A673 (cell line): ENCODE data around the gene SFN. TPM values are rescaled to one million over a fixed set of nuclear protein-coding genes. Genes with fewer than 3 reads are reported as not detected.
A peak's percentile ranks its signal among the peaks of the same experiment; 100 is the strongest.

Experiments used
- BruUV-seq: library from RNA; stranded (reverse); fragments of 400-500 nt; replicated peaks from 2 replicates; lab custom pipeline; 2021; lab: Mats Ljungman, UMichigan
- CTCF ChIA-PET: fragments of 300-600 bp; sonication (Branson Sonifier 250); formaldehyde crosslinking; loops from one replicate; lab custom pipeline; 2022; ENCODE audit warnings: antibody characterized with exemption; lab: Charles Lee
- POLR2A ChIA-PET: fragments of 300-600 bp; sonication (Branson Sonifier 250); formaldehyde crosslinking; loops from one replicate; lab custom pipeline; 2022; ENCODE audit warnings: antibody characterized with exemption; ENCODE audit not compliant: low non-redundant PET; lab: Charles Lee
- DNase-seq: peaks from one replicate; pipeline ENCODE4 v3.0.0-alpha.2; 2015; ENCODE audit warnings: low spot score
- H3K27ac ChIP-seq: fragments of 200-600 bp; sonication (generic); 2 replicates; pipeline ENCODE4 v1.5.1; 2016; ENCODE audit warnings: mixed run types, low read depth, mild to moderate bottlenecking, mixed read lengths, antibody characterized with exemption, low read length; ENCODE audit not compliant: poor library complexity, severe bottlenecking
- H3K27me3 ChIP-seq: fragments of 200-600 bp; sonication (generic); replicated peaks from 2 replicates; pipeline ENCODE4 v1.6.1; 2017; ENCODE audit warnings: mixed run types, low read depth, mild to moderate bottlenecking, mixed read lengths, antibody characterized with exemption, low read length; ENCODE audit not compliant: insufficient read depth, poor library complexity
- H3K36me3 ChIP-seq: fragments of 200-600 bp; sonication (generic); 2 replicates; pipeline ENCODE4 v1.6.1; 2016; ENCODE audit warnings: mixed run types, mild to moderate bottlenecking, mixed read lengths, antibody characterized with exemption, low read length; ENCODE audit not compliant: insufficient read depth, poor library complexity, severe bottlenecking
- H3K4me1 ChIP-seq: fragments of 200-600 bp; sonication (generic); 2 replicates; pipeline ENCODE4 v1.6.1; 2017; ENCODE audit warnings: mixed run types, mild to moderate bottlenecking, mixed read lengths, antibody characterized with exemption, low read length; ENCODE audit not compliant: insufficient read depth, poor library complexity, severe bottlenecking
- H3K4me3 ChIP-seq: fragments of 200-600 bp; sonication (generic); 2 replicates; pipeline ENCODE4 v1.5.1; 2016; ENCODE audit warnings: low read depth, mixed run types, mild to moderate bottlenecking, mixed read lengths, low read length; ENCODE audit not compliant: poor library complexity, severe bottlenecking
- H3K9me3 ChIP-seq: fragments of 200-600 bp; sonication (generic); 2 replicates; pipeline ENCODE4 v1.6.1; 2016; ENCODE audit warnings: mixed run types, low read depth, mild to moderate bottlenecking, mixed read lengths, antibody characterized with exemption, low read length; ENCODE audit not compliant: poor library complexity, severe bottlenecking
- CTCF ChIP-seq: fragments of 300-800, 200-600 bp; sonication (generic); conservative IDR thresholded peaks from 2 replicates; pipeline ENCODE4 v1.5.1; 2017; ENCODE audit warnings: low read depth, mild to moderate bottlenecking, antibody characterized with exemption, low read length, moderate library complexity, mixed read lengths
- EZH2 ChIP-seq: fragments of 200-600 bp; sonication (generic); IDR thresholded peaks from 2 replicates; pipeline ENCODE4 v1.6.1; 2017; ENCODE audit warnings: borderline replicate concordance, low read depth, mild to moderate bottlenecking, mixed read lengths, antibody characterized with exemption, low read length; ENCODE audit not compliant: poor library complexity, severe bottlenecking
- intact Hi-C: fragments of 100-400 bp; cut with micrococcal nuclease; formaldehyde crosslinking; loops from one replicate; pipeline ENCODE4 v1.10.0; 2022; ENCODE audit not compliant: unreplicated experiment
- total RNA-seq: library from RNA; stranded (reverse); gene quantifications from 2 replicates; pipeline ENCODE4 v1.2.3, GENCODE V29; 2021

SFN gene
- total RNA-seq, 1 experiment from 2014 or later, result not detected

DNA sequence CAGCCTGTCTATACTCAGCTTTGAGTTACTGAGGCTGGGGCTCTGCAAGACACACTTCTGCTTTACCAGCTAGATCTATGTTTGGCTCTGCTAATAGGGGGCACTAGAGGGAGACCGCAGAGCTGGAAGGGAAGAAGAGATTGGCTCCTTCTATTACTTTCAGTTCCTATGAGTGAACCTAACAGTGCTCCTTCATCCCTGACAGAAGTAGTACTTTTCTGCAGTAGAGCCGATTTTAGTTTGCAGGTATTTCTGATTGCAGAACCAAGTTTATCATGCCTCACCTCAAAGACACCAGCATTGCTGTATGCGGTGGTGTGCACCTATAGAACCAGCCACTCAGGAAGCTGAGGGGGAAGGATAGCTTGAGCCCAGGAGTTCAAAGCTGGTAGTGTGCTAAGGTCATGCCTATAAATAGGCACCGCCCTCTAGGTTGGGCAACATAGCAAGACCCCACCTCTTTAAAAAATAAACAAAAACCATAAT, 42.1 kb upstream of the SFN start:
- intact Hi-C loops, result no loop called here
- Histone ChIP-seq H3K9me3 (no peaks in the 10 kb centered on the region), H3K4me1 (no peaks in the 10 kb centered on the region), H3K27ac (no peak overlapping the region), H3K36me3 (no peaks in the 10 kb centered on the region), H3K27me3 (no peaks in the 10 kb centered on the region), H3K4me3 (no peak overlapping the region)
- ChIA-PET CTCF (interaction anchor here (0.9 kb wide), 1 partner anchor 77 kb away, joined by 6 read pairs; no protein-coding TSS in a partner anchor), POLR2A (no interaction called here)
- TF ChIP-seq EZH2 (no peak), CTCF (peak; percentile 30; the same call in 1 of the 2 replicates)
- DNase-seq, result peak; percentile 21
- no TSS peak for BruUV-seq

DNA sequence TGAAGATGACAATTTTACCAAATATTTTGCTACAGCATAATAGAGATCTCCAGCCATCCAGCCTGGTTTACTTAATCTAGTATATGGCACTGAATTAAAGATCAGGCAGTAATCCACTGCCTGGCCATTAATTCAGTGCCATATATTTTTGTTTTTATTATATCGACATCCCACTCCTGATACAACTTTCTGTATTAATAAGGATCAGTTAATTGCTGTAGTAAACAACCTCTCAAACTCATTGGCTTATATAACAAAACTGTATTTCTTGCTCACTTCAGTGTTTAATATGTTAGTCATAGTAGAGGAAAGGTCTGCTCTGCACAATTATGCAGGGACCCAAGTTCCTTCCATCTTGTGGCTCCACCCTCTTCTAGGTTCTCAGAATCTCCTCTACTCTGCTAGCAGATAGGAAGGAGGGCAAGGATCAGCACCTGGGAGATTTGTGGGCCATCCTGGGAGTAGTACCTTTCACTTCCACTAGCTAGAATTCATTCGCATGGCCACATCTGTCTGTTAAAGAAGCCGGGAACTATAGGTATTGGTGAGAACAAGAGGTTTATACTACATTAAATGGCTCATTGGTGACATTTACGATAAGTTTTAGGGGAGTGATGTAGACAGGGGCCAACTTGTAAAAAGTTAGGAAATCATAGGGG, 40.1 kb upstream of the SFN start:
- Histone ChIP-seq H3K9me3 (no peaks in the 10 kb centered on the region), H3K36me3 (no peaks in the 10 kb centered on the region), H3K4me1 (peaks cover 5% of the 10 kb centered on the region), H3K27me3 (no peaks in the 10 kb centered on the region), H3K4me3 (no peak overlapping the region), H3K27ac (no peak overlapping the region)
- CTCF ChIA-PET, result interaction anchor here (0.6 to 0.7 kb wide), 2 partner anchors 15 to 209 kb away, joined by 3 to 7 read pairs; no protein-coding TSS in a partner anchor
- no peak for DNase-seq
- BruUV-seq, result no TSS peak
- intact Hi-C loops, result no loop called here
- TF ChIP-seq CTCF (no peak), EZH2 (no peak)
- POLR2A ChIA-PET, result no interaction called here

- POLR2A ChIA-PET, result no interaction called here
- intact Hi-C loops, result no loop called here
Observed at GRCh38 chr1:26824731-26825130, 38.2 kb upstream of the SFN start.

More at GRCh38 chr1:26824731-26825130, 38.2 kb upstream of the SFN start:
- H3K9me3 ChIP-seq, result no peaks in the 10 kb centered on the region
- TF ChIP-seq CTCF (no peak), EZH2 (no peak)
- no peaks in the 10 kb centered on the region for H3K36me3 ChIP-seq
- DNase-seq, result no peak
- H3K4me3 ChIP-seq, result no peak overlapping the region
- no TSS peak for BruUV-seq
- no peaks in the 10 kb centered on the region for H3K27me3 ChIP-seq
- CTCF ChIA-PET, result no interaction called here
- peaks cover 5% of the 10 kb centered on the region for H3K4me1 ChIP-seq
- H3K27ac ChIP-seq, result no peak overlapping the region
